GM12864 (cell line): ENCODE results near the gene IL17A.

Experiments used
- DNase-seq: peaks from one replicate; pipeline ENCODE4 v3.0.0-alpha.2; 2011; ENCODE audit warnings: low read depth
- H3K4me3 ChIP-seq: 2 replicates; pipeline ENCODE4 v1.5.1; 2011; ENCODE audit warnings: mild to moderate bottlenecking, low read depth, low read length, control low read depth
- CTCF ChIP-seq: IDR thresholded peaks from 2 replicates; pipeline ENCODE4 v1.5.1; 2011; ENCODE audit warnings: low read depth, mild to moderate bottlenecking, moderate library complexity, low read length, control low read depth, inconsistent platforms; ENCODE audit errors: missing control alignments

IL17A gene

GRCh38 chr6:52201046-52201445 lies 14.9 kb downstream of the IL17A start:
- DNase-seq, result no peak
- no peak for TF ChIP-seq CTCF
- H3K4me3 ChIP-seq, result no peak overlapping the region

GRCh38 chr6:52201493-52201892 lies 15.3 kb downstream of the IL17A start:
- no peak for DNase-seq
- H3K4me3 ChIP-seq, result no peak overlapping the region
- no peak for TF ChIP-seq CTCF

GRCh38 chr6:52207066-52207465 lies 20.9 kb downstream of the IL17A start:
- no peak overlapping the region for H3K4me3 ChIP-seq
- no peak for DNase-seq
- peak; percentile 55 for TF ChIP-seq CTCF

- DNase-seq, result no peak
- H3K4me3 ChIP-seq, result no peak overlapping the region
- TF ChIP-seq CTCF, result no peak
Measured at GRCh38 chr6:52208612-52209011, 22.4 kb downstream of the IL17A start.

GRCh38 chr6:52209770-52210169 lies 23.6 kb downstream of the IL17A start:
- TF ChIP-seq CTCF, result no peak
- DNase-seq, result no peak
- H3K4me3 ChIP-seq, result no peak overlapping the region

- no peak for TF ChIP-seq CTCF
- DNase-seq, result peak; percentile 57
- H3K4me3 ChIP-seq, result no peak overlapping the region
Measured at GRCh38 chr6:52210227-52210626, 24.1 kb downstream of the IL17A start.

- peak; percentile 24 for TF ChIP-seq CTCF
- H3K4me3 ChIP-seq, result no peak overlapping the region
- DNase-seq, result no peak
Measured at GRCh38 chr6:52213127-52213526, 27.0 kb downstream of the IL17A start.
